Panc1 (cell line): ENCODE results near the gene MGA.

ENCODE experiments used
- POLR2AphosphoS5 ChIP-seq: IDR thresholded peaks from 2 replicates; pipeline ENCODE4 v1.6.1; 2012; ENCODE audit warnings: mild to moderate bottlenecking, low read depth, low read length, moderate library complexity
- SIN3A ChIP-seq: IDR thresholded peaks from 2 replicates; pipeline ENCODE4 v1.6.1; 2012; ENCODE audit warnings: low read depth, mild to moderate bottlenecking, low read length, moderate library complexity, borderline replicate concordance; ENCODE audit not compliant: insufficient read depth
- TF ChIP-seq, protein P1 (sequence below): fragments of 450-650 bp; IDR thresholded peaks from 2 replicates; pipeline ENCODE4 v1.5.1; 2017; ENCODE audit warnings: mild to moderate bottlenecking

DNA sequence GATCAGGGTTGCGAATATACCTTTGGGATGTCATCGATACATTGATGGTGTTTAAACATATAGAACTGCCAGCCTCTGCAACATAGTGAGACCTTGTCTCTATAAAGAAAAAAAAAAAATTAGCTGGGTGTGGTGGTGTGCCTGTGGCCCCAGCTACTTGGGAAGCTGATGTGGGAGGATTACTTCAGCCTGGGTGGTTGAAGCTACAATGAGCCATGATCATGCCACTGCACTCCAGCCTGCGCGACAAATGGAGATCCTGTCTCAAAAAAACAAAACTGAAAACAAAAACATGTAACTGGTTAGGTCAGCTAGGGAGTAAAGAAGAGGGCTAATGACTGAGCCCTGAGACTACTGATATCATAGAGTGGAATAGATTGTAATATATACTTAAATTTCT is 30.7 kb upstream of the MGA start:
- TF ChIP-seq POLR2AphosphoS5 = no peak
- TF ChIP-seq, protein P1, sequence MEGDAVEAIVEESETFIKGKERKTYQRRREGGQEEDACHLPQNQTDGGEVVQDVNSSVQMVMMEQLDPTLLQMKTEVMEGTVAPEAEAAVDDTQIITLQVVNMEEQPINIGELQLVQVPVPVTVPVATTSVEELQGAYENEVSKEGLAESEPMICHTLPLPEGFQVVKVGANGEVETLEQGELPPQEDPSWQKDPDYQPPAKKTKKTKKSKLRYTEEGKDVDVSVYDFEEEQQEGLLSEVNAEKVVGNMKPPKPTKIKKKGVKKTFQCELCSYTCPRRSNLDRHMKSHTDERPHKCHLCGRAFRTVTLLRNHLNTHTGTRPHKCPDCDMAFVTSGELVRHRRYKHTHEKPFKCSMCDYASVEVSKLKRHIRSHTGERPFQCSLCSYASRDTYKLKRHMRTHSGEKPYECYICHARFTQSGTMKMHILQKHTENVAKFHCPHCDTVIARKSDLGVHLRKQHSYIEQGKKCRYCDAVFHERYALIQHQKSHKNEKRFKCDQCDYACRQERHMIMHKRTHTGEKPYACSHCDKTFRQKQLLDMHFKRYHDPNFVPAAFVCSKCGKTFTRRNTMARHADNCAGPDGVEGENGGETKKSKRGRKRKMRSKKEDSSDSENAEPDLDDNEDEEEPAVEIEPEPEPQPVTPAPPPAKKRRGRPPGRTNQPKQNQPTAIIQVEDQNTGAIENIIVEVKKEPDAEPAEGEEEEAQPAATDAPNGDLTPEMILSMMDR = no peak
- TF ChIP-seq SIN3A = no peak
